ENCODE data around the gene HNRNPU. TPM values are rescaled to one million over a fixed set of nuclear protein-coding genes. Genes with fewer than 3 reads are reported as not detected.

Gene HNRNPU
- total RNA-seq, 1 donor from 2014 or later: 342 TPM

- H3K36me3 ChIP-seq (ENCODE audit: control insufficient read depth in 3 of 3, insufficient read depth in 3 of 3, low read length in 3 of 3): no peaks in the 10 kb centered on the region
- no peaks in the 10 kb centered on the region for H3K27me3 ChIP-seq (ENCODE audit: control insufficient read depth in 3 of 3, insufficient read depth in 3 of 3, low read length in 3 of 3)
- no peak overlapping the region for H3K4me3 ChIP-seq (ENCODE audit: low read length in 3 of 3)
- no peak overlapping the region for H3K9ac ChIP-seq (ENCODE audit: low read depth in 1 of 3, low read length in 3 of 3)
- no peaks in the 10 kb centered on the region for H3K9me3 ChIP-seq (ENCODE audit: control insufficient read depth in 3 of 3, low read length in 3 of 3)
- H3K4me1 ChIP-seq (ENCODE audit: control insufficient read depth in 3 of 3, insufficient read depth in 3 of 3, low read length in 3 of 3): no peaks in the 10 kb centered on the region
- no peak overlapping the region for H3K27ac ChIP-seq (ENCODE audit: low read depth, low read length)
Observed at GRCh38 chr1:244878681-244879080, 14.3 kb upstream of the HNRNPU start.

GRCh38 chr1:244876228-244876910 is 12.0 kb upstream of the HNRNPU start:
- H3K9me3 ChIP-seq (ENCODE audit: control insufficient read depth in 3 of 3, low read length in 3 of 3): no peaks in the 10 kb centered on the region
- no peaks in the 10 kb centered on the region for H3K27me3 ChIP-seq (ENCODE audit: control insufficient read depth in 3 of 3, insufficient read depth in 3 of 3, low read length in 3 of 3)
- no peaks in the 10 kb centered on the region for H3K36me3 ChIP-seq (ENCODE audit: control insufficient read depth in 3 of 3, insufficient read depth in 3 of 3, low read length in 3 of 3)
- H3K4me3 ChIP-seq (ENCODE audit: low read length in 3 of 3): no peak overlapping the region
- H3K9ac ChIP-seq (ENCODE audit: low read depth in 1 of 3, low read length in 3 of 3): no peak overlapping the region
- no peak overlapping the region for H3K27ac ChIP-seq (ENCODE audit: low read depth, low read length)
- no peaks in the 10 kb centered on the region for H3K4me1 ChIP-seq (ENCODE audit: control insufficient read depth in 3 of 3, insufficient read depth in 3 of 3, low read length in 3 of 3)

- H3K4me1 ChIP-seq (ENCODE audit: control insufficient read depth in 3 of 3, insufficient read depth in 3 of 3, low read length in 3 of 3): no peaks in the 10 kb centered on the region
- H3K27me3 ChIP-seq (ENCODE audit: control insufficient read depth in 3 of 3, insufficient read depth in 3 of 3, low read length in 3 of 3): no peaks in the 10 kb centered on the region
- H3K9me3 ChIP-seq (ENCODE audit: control insufficient read depth in 3 of 3, low read length in 3 of 3): no peaks in the 10 kb centered on the region
- H3K9ac ChIP-seq (ENCODE audit: low read depth in 1 of 3, low read length in 3 of 3): no peak overlapping the region
- no peak overlapping the region for H3K4me3 ChIP-seq (ENCODE audit: low read length in 3 of 3)
- H3K27ac ChIP-seq (ENCODE audit: low read depth, low read length): no peak overlapping the region
- no peaks in the 10 kb centered on the region for H3K36me3 ChIP-seq (ENCODE audit: control insufficient read depth in 3 of 3, insufficient read depth in 3 of 3, low read length in 3 of 3)
Observed at GRCh38 chr1:244874974-244875579, 10.7 kb upstream of the HNRNPU start.

- no peak overlapping the region for H3K9ac ChIP-seq (ENCODE audit: low read depth in 1 of 3, low read length in 3 of 3)
- no peaks in the 10 kb centered on the region for H3K9me3 ChIP-seq (ENCODE audit: control insufficient read depth in 3 of 3, low read length in 3 of 3)
- no peak overlapping the region for H3K27ac ChIP-seq (ENCODE audit: low read depth, low read length)
Observed at GRCh38 chr1:244869950-244870349, 5.6 kb upstream of the HNRNPU start.

GRCh38 chr1:244869364-244869827 is 5.1 kb upstream of the HNRNPU start:
- Histone ChIP-seq H3K9me3 (ENCODE audit: control insufficient read depth in 3 of 3, low read length in 3 of 3) (no peaks in the 10 kb centered on the region), H3K9ac (ENCODE audit: low read depth in 1 of 3, low read length in 3 of 3) (no peak overlapping the region), H3K27ac (ENCODE audit: low read depth, low read length) (no peak overlapping the region), H3K4me3 (ENCODE audit: low read length in 3 of 3) (no peak overlapping the region), H3K4me1 (ENCODE audit: control insufficient read depth in 3 of 3, insufficient read depth in 3 of 3, low read length in 3 of 3) (peaks cover 0 to 14% (median 9%) of the 10 kb centered on the region in 3 donors), H3K27me3 (ENCODE audit: control insufficient read depth in 3 of 3, insufficient read depth in 3 of 3, low read length in 3 of 3) (no peaks in the 10 kb centered on the region), H3K36me3 (ENCODE audit: control insufficient read depth in 3 of 3, insufficient read depth in 3 of 3, low read length in 3 of 3) (no peaks in the 10 kb centered on the region)

More at GRCh38 chr1:244869950-244870349, 5.6 kb upstream of the HNRNPU start:
- Histone ChIP-seq H3K4me1 (ENCODE audit: control insufficient read depth in 3 of 3, insufficient read depth in 3 of 3, low read length in 3 of 3) (peaks cover 0 to 14% (median 8%) of the 10 kb centered on the region in 3 donors), H3K4me3 (ENCODE audit: low read length in 3 of 3) (no peak overlapping the region), H3K36me3 (ENCODE audit: control insufficient read depth in 3 of 3, insufficient read depth in 3 of 3, low read length in 3 of 3) (no peaks in the 10 kb centered on the region), H3K27me3 (ENCODE audit: control insufficient read depth in 3 of 3, insufficient read depth in 3 of 3, low read length in 3 of 3) (no peaks in the 10 kb centered on the region)

GRCh38 chr1:244868484-244869363 is 4.4 kb upstream of the HNRNPU start:
- peaks cover 0 to under 1% (median 0%) of the 10 kb centered on the region in 3 donors for H3K36me3 ChIP-seq (ENCODE audit: control insufficient read depth in 3 of 3, insufficient read depth in 3 of 3, low read length in 3 of 3)

GRCh38 chr1:244866355-244866754 is 2.0 kb upstream of the HNRNPU start:
- H3K36me3 ChIP-seq (ENCODE audit: control insufficient read depth in 3 of 3, insufficient read depth in 3 of 3, low read length in 3 of 3): peaks cover 3 to 6% (median 3%) of the 10 kb centered on the region in 3 donors
- peak overlapping the region; percentile 100 for H3K27ac ChIP-seq (ENCODE audit: low read depth, low read length)
- H3K9ac ChIP-seq (ENCODE audit: low read depth in 1 of 3, low read length in 3 of 3): peak overlapping the region in 2 of 3 donors; percentile 5 to 18
- no peaks in the 10 kb centered on the region for H3K27me3 ChIP-seq (ENCODE audit: control insufficient read depth in 3 of 3, insufficient read depth in 3 of 3, low read length in 3 of 3)
- H3K9me3 ChIP-seq (ENCODE audit: control insufficient read depth in 3 of 3, low read length in 3 of 3): no peaks in the 10 kb centered on the region
- peaks cover 4 to 21% (median 14%) of the 10 kb centered on the region in 3 donors for H3K4me1 ChIP-seq (ENCODE audit: control insufficient read depth in 3 of 3, insufficient read depth in 3 of 3, low read length in 3 of 3)
- no peak overlapping the region for H3K4me3 ChIP-seq (ENCODE audit: low read length in 3 of 3)

More at GRCh38 chr1:244868484-244869363, 4.4 kb upstream of the HNRNPU start:
- Histone ChIP-seq H3K9me3 (ENCODE audit: control insufficient read depth in 3 of 3, low read length in 3 of 3) (no peaks in the 10 kb centered on the region), H3K9ac (ENCODE audit: low read depth in 1 of 3, low read length in 3 of 3) (no peak overlapping the region), H3K4me3 (ENCODE audit: low read length in 3 of 3) (no peak overlapping the region), H3K27me3 (ENCODE audit: control insufficient read depth in 3 of 3, insufficient read depth in 3 of 3, low read length in 3 of 3) (no peaks in the 10 kb centered on the region), H3K27ac (ENCODE audit: low read depth, low read length) (no peak overlapping the region), H3K4me1 (ENCODE audit: control insufficient read depth in 3 of 3, insufficient read depth in 3 of 3, low read length in 3 of 3) (peaks cover 0 to 16% (median 9%) of the 10 kb centered on the region in 3 donors)

- peaks cover 8 to 26% (median 19%) of the 10 kb centered on the region in 3 donors for H3K4me1 ChIP-seq (ENCODE audit: control insufficient read depth in 3 of 3, insufficient read depth in 3 of 3, low read length in 3 of 3)
- H3K4me3 ChIP-seq (ENCODE audit: low read length in 3 of 3): peak overlapping the region in 1 of 3 donors; percentile 95
- H3K27me3 ChIP-seq (ENCODE audit: control insufficient read depth in 3 of 3, insufficient read depth in 3 of 3, low read length in 3 of 3): no peaks in the 10 kb centered on the region
- H3K36me3 ChIP-seq (ENCODE audit: control insufficient read depth in 3 of 3, insufficient read depth in 3 of 3, low read length in 3 of 3): peaks cover 3 to 11% (median 5%) of the 10 kb centered on the region in 3 donors
- no peaks in the 10 kb centered on the region for H3K9me3 ChIP-seq (ENCODE audit: control insufficient read depth in 3 of 3, low read length in 3 of 3)
- H3K9ac ChIP-seq (ENCODE audit: low read depth in 1 of 3, low read length in 3 of 3): peak overlapping the region; percentile 34 to 100 (median 88)
- peak overlapping the region; percentile 100 for H3K27ac ChIP-seq (ENCODE audit: low read depth, low read length)
Observed at GRCh38 chr1:244865820-244866219, 1.5 kb upstream of the HNRNPU start.

- Histone ChIP-seq H3K9me3 (ENCODE audit: control insufficient read depth in 3 of 3, low read length in 3 of 3) (no peaks in the 10 kb centered on the region), H3K27ac (ENCODE audit: low read depth, low read length) (peak overlapping the region; percentile 100), H3K27me3 (ENCODE audit: control insufficient read depth in 3 of 3, insufficient read depth in 3 of 3, low read length in 3 of 3) (no peaks in the 10 kb centered on the region), H3K9ac (ENCODE audit: low read depth in 1 of 3, low read length in 3 of 3) (peak overlapping the region; percentile 83 to 100 (median 88)), H3K4me3 (ENCODE audit: low read length in 3 of 3) (peak overlapping the region; percentile 78 to 97 (median 95)), H3K4me1 (ENCODE audit: control insufficient read depth in 3 of 3, insufficient read depth in 3 of 3, low read length in 3 of 3) (peaks cover 16 to 34% (median 27%) of the 10 kb centered on the region in 3 donors), H3K36me3 (ENCODE audit: control insufficient read depth in 3 of 3, insufficient read depth in 3 of 3, low read length in 3 of 3) (peaks cover 5 to 15% (median 13%) of the 10 kb centered on the region in 3 donors)
Observed at GRCh38 chr1:244865028-244865371, 657 bp upstream of the HNRNPU start.
